Activated effector memory CD4-positive, alpha-beta T cell treated with Interleukin-2 at 50 U/mL for 16 hours (primary cell): Measurements from ENCODE around the gene DRG2.
A peak's percentile ranks its signal among the peaks of the same experiment; 100 is the strongest.

ENCODE experiments used
- DNase-seq: peaks from one replicate; pipeline ENCODE4 v3.0.0-alpha.2; 2020

Gene DRG2

GRCh38 chr17:18087610-18088491 is at the start of gene DRG2:
Gene DRG2, plus strand, starts transcription at chr17:18087948. Its CDS starts 76 bp downstream, at chr17:18088024.
- DNase-seq, result peak; percentile 84

- no peak for DNase-seq
These were observed 49.4 kb upstream of the DRG2 start for GRCh38 chr17:18038149-18038850.

- DNase-seq, result peak; percentile 100
These were observed 48.8 kb upstream of the DRG2 start, which contains the start of the genes ATPAF2 and GID4 for GRCh38 chr17:18038861-18039534. Gene ATPAF2, minus strand, starts transcription at chr17:18039168. Its CDS starts 155 bp downstream, at chr17:18039013. Gene GID4, plus strand, starts transcription at chr17:18039408. Its CDS starts 57 bp downstream, at chr17:18039465.

GRCh38 chr17:18039535-18040260 is 48.0 kb upstream of the DRG2 start:
- DNase-seq, result no peak

GRCh38 chr17:18040261-18040858 is 47.4 kb upstream of the DRG2 start:
- DNase-seq, result no peak

GRCh38 chr17:18041776-18042175 is 46.0 kb upstream of the DRG2 start:
- DNase-seq, result no peak

- DNase-seq, result no peak
These were observed 44.8 kb upstream of the DRG2 start for GRCh38 chr17:18042983-18043382.

GRCh38 chr17:18043491-18043890 is 44.3 kb upstream of the DRG2 start:
- DNase-seq, result no peak

GRCh38 chr17:18044609-18045008 is 43.1 kb upstream of the DRG2 start:
- no peak for DNase-seq

GRCh38 chr17:18045691-18046350 is 41.9 kb upstream of the DRG2 start:
- DNase-seq, result no peak

- DNase-seq, result no peak
These were observed 32.2 kb upstream of the DRG2 start for GRCh38 chr17:18055597-18055996.

GRCh38 chr17:18056214-18056613 is 31.5 kb upstream of the DRG2 start:
- no peak for DNase-seq

GRCh38 chr17:18059283-18059682 is 28.5 kb upstream of the DRG2 start:
- no peak for DNase-seq

GRCh38 chr17:18064053-18064452 is 23.7 kb upstream of the DRG2 start:
- no peak for DNase-seq

GRCh38 chr17:18065546-18065945 is 22.2 kb upstream of the DRG2 start:
- DNase-seq, result no peak

GRCh38 chr17:18066866-18067265 is 20.9 kb upstream of the DRG2 start:
- DNase-seq, result no peak

- DNase-seq, result no peak
These were observed 18.6 kb upstream of the DRG2 start for GRCh38 chr17:18069101-18069500.

- no peak for DNase-seq
These were observed 16.8 kb upstream of the DRG2 start for GRCh38 chr17:18070861-18071340.

GRCh38 chr17:18071751-18072150 is 16.0 kb upstream of the DRG2 start:
- no peak for DNase-seq

GRCh38 chr17:18074566-18075272 is 13.0 kb upstream of the DRG2 start:
- DNase-seq, result no peak

- no peak for DNase-seq
These were observed 10.8 kb upstream of the DRG2 start for GRCh38 chr17:18076936-18077335.
